HG03565 (cell line): ENCODE data around the gene NEDD4L.

Experiments
- ATAC-seq: cut with Tn5 transposase; IDR thresholded peaks from one replicate; pipeline ENCODE4 v1.9.1; 2021; ENCODE audit warnings: mild to moderate bottlenecking, moderate library complexity; ENCODE audit not compliant: unreplicated experiment

The NEDD4L gene

DNA sequence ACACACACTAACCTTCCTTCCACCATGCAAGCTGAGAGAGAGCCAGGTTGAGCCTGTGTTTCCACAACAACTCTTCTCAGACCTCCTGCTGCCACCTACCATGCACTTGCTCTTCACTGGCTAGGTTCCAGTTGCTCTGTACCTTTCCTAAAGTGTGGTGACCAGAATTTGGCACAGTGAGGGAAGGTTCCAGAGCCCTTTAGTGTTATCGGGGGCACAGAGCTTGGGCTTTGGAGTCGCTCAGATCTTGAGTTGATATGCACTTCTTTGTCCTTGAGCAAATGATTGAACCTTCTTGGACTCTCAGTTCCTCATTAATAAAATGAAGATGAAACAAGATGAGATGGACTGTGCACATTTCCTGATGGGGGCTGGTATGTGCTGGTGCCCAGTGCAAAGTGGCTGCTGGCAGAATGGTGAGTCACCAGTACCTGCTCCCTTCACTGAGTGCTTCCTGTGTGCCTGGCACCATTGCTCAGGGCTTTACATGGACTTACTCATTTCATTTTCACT, 47.1 kb downstream of the NEDD4L start:
- no peak for ATAC-seq

DNA sequence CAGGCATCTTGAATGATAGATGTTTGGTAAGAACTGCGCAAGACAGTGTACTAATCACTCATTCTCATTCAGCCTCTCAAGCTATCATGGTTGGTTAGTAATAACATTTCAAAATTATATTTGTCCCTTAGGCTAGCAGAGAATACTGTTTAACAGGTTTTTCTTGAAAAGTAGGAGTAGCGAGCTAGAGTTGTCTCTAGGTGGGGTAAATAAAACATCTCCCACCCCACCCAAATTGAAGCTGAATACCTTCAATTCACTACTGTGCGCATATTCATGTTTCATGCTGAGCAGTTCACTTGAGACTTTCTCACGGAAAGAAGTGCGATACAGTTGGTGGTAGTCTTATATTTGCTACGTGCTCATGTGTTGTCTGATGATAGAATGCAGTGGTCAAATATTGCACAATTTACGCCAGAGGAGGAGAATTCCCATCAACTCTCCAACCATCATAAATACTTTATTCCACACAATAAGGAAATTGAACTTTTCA, 49.3 kb downstream of the NEDD4L start:
- no peak for ATAC-seq

DNA sequence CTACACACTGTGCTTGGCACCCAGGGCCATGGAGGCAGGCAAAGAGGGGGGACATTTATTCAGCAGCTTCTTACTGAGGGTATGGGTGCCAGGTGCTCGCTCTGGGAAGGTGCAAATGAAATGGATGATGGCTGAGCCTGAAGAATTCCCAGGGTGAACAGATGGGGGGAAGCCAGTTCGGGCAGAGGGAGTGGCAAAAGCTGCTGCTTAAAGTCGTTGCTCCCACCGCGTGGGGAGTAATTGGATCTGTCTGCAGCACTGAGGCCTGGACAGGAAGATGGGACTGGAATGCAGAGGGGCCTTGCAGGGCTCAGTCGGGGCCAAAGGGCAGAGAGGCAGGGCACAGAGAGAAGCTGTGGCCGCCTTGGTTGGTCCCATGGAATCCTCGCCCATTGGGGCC, 51.2 kb downstream of the NEDD4L start:
- ATAC-seq = no peak

DNA sequence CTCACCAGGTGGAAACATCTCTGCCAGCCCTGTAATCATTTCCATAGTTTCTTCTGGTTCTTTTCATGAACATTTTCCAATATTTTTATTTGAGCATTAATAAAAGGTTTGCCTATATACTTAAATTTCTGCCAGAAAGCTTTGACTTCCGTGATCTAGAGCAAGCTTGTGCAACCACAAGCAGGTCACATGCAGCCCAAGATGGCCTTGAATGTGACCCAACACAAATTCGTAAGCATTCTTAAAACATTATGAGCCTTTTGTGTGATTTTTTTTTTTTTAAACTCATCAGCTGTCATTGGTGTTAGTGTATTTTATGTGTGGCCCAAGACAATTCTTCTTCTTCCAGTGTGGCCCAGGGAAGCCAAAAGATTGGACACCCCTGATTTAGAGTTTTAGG, 51.6 kb downstream of the NEDD4L start:
- ATAC-seq = no peak

- ATAC-seq = no peak
Measured at GRCh38 chr18:58096658-58097057, 52.6 kb downstream of the NEDD4L start.

GRCh38 chr18:58097121-58097906, 53.3 kb downstream of the NEDD4L start:
- ATAC-seq = no peak

DNA sequence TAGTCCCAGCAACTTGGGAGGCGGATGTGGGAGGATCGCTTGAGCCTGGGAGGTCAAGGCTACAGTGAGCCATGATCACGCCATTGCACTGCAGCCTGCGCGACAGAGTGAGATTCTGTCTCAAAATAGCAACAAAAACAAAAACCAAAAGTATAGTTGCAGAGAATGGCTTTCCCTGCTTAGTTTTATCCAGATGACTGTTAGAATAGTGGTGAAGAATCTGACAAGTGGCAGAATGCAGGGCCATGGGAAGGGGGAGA, 53.8 kb downstream of the NEDD4L start:
- ATAC-seq = no peak

- ATAC-seq = no peak
Measured at GRCh38 chr18:58098706-58099105, 54.7 kb downstream of the NEDD4L start.

GRCh38 chr18:58100154-58100553, 56.1 kb downstream of the NEDD4L start:
- no peak for ATAC-seq

DNA sequence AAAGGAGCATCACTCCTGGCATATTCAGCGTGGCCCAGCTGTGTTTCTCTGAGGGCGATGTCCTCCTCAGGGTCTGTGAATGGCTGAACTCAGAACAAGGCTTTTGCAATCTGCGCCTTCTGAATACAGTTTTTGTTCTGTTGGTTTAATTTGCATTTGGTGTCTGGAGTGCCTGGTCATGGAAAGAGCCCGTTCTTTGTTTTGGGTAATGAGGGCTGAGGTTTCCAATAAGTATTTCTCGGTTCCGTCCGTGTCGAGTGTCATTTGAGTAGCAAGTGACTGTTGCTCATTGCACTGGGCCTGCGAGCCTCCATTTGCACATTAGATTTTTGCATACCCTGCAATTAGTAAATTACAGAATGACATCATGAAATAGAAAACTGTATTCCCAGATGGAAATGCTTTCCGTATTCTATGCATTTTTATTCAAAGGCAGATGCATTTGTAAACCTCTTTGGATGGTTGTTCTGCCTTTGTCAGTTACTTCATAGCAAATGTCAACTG, 57.3 kb downstream of the NEDD4L start:
- peak; percentile 50 for ATAC-seq

DNA sequence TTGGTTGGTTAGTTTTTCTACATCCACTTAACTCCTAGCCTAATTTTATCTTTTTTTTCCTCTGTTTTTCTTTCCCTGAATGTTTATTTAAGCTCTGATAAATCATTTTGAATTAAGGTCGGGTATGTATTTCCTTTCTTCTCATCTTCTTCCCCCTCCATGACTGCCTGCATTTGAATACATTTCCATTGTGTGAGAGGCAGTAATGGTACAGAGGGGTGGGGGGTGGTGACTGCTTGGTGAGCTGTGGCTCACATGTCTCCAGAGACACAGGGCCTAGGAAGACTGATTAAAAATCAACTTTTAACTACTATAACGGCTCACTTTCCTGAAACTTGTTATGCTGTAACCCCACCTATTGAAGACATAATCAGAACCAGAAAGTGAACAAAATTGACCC, 58.0 kb downstream of the NEDD4L start:
- no peak for ATAC-seq

- ATAC-seq = no peak
Measured at GRCh38 chr18:58102875-58103274, 58.8 kb downstream of the NEDD4L start.

GRCh38 chr18:58103339-58103985, 59.4 kb downstream of the NEDD4L start:
- no peak for ATAC-seq

DNA sequence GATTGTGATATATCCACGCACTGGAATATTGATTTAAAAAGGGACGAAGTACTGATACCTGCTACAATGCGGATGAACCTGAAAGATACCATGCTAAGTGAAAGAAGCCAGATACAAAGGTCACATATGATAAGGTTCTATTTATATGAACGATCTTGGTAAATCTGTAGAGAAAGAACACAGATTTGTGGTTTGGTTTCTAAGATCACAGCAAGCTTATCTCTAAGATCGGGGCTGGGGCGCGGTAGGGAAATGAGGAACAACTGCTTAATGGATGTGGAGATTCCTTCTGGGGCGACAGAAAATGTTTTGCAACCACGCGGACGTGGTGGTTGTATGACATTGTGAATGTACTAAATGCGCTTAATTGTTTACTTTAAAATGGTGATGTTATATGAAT, 60.1 kb downstream of the NEDD4L start:
- ATAC-seq = no peak

GRCh38 chr18:58105206-58105887, 61.3 kb downstream of the NEDD4L start:
- ATAC-seq = no peak

DNA sequence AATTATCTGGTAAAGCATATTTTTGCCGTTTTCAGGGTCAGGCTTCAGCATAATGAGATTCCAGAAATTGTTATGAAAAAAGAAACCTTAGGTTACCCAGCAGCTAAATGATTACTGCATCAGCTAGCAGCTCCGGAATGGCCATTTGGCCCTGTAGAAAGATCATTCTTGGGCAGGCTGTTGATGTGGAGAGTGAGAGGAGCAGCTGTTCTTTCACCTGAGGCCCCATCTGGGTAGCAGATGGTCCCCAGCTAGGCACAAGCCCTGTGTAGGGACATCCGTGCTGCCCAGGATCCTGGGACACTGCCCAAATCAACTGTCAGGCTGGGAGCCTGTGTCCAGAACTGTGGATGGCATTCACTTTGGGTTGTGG, 61.8 kb downstream of the NEDD4L start:
- ATAC-seq = no peak

DNA sequence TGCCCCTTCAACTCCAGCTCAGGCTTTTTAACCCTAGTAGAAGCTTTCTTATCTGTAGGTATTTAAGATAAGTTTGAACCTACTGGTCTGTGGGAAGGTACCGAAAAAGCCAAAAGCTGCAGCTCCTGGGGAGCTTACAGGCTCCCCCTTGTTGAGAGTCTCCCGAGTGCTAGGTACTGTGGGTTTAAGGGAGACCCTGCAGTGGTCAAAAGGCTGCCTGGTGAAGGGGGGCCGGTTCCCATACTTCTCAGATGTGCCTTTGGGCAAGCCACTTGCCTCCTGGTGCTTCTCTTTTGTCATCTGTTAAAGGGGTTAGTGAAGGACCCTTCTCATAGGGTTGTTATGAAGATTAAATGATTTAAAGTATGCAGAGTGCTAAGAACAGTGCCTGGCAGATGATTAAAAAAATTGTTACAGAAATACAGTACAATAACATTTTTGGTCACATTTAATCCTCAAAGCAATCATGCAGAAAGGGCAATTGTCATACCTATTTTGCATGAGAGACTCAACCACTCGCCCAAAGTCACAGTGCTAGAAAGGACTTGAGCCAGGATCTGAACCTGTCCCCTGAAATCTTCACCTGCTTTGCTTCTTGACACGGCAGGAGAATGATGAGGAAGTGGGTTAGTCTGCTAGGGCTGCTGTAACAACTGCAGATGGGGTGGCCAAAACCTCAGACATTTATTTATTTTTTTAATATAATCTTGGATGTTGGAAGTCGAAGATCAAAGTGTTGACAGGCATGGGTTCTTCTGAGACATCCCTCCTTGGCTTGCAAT, 62.5 kb downstream of the NEDD4L start:
- no peak for ATAC-seq

DNA sequence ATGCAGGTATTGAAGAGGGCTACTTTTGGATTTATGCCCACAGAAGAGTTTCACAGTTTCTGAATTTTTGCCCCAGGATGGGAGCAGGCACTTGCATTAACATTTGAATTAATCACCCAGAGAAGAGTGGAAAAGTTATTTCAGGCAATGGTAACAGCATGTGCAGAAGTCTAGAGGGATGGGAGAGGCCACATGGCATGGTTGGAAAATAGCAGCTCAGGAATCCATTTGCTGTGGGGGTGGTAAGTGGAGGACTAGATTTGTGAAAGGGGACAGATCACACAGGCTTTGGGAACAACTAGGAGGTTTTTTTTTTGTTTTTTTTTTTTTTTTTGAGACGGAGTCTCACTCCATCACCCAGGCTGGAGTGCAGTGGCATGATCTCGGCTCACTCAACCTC, 65.2 kb downstream of the NEDD4L start:
- ATAC-seq = no peak

- no peak for ATAC-seq
Measured at GRCh38 chr18:58110398-58110797, 66.4 kb downstream of the NEDD4L start.

- ATAC-seq = no peak
Measured at GRCh38 chr18:58112174-58112573, 68.1 kb downstream of the NEDD4L start.

- ATAC-seq = no peak
Measured at GRCh38 chr18:58113337-58113736, 69.3 kb downstream of the NEDD4L start.
